K562 (cell line): ENCODE results near the gene CDH1. TPM values are rescaled to one million over a fixed set of nuclear protein-coding genes. Genes with fewer than 3 reads are reported as not detected.

Experiments used
- ATAC-seq: fragments of 200-7000 bp; cut with Tn5 transposase; 3 replicates; pipeline ENCODE4 v1.9.1; 2020; ENCODE audit warnings: moderate library complexity
- BruUV-seq: library from RNA; stranded (reverse); fragments of 400-500 nt; replicated peaks from 2 replicates; lab custom pipeline; 2021; lab: Mats Ljungman, UMichigan
- CTCF ChIA-PET: fragments of 300-600 bp; formaldehyde crosslinking; extraction: SDS; loops from one replicate; lab custom pipeline; 2021; ENCODE audit warnings: low intra/inter-chr PET ratio; lab: Yijun Ruan, JAX
- POLR2A ChIA-PET: fragments of 300-600, 350-650 bp; sonication (Branson Sonifier 250); formaldehyde crosslinking; extraction: SDS; loops from one replicate; lab custom pipeline; 2021; ENCODE audit warnings: antibody characterized with exemption, inconsistent platforms; lab: Yijun Ruan, JAX
- DNase-seq, 4 experiments: peaks; one replicate each; pipeline versions ENCODE4 v3.0.0 to v3.0.0-alpha.2; 2011 to 2018; ENCODE audit warnings: low spot score in 3 of 4, mixed read lengths in 3 of 4; ENCODE audit errors: extremely low read depth in 1 of 4
- FAIRE-seq: peaks from 2 replicates; lab custom pipeline; 2011; peaks lifted over from hg19 to GRCh38; lab: Jason Lieb, UNC
- H2AFZ ChIP-seq: 2 replicates; pipeline ENCODE4 v1.6.0; 2011; ENCODE audit warnings: low read depth, low read length, control low read depth, inconsistent platforms
- H3K27ac ChIP-seq: fragments of 200-600 bp; 3 replicates; pipeline ENCODE4 v1.8.0; 2011; ENCODE audit warnings: low read depth, mild to moderate bottlenecking, control low read depth, inconsistent platforms, low read length, moderate library complexity, mixed read lengths; ENCODE audit errors: extremely low read depth
- H3K27me3 ChIP-seq, 2 experiments: fragments of 300-600 bp in 1 of 2; 2 replicates in 1 of 2; 3 replicates in 1 of 2; pipeline versions ENCODE4 v1.6.0 to v1.8.0; 2011; ENCODE audit warnings: inconsistent platforms in 2 of 2, low read length in 2 of 2, mild to moderate bottlenecking in 1 of 2, mixed read lengths in 1 of 2, moderate library complexity in 1 of 2; ENCODE audit not compliant: control insufficient read depth in 2 of 2, insufficient read depth in 2 of 2
- H3K36me3 ChIP-seq: fragments of 300-600 bp; 3 replicates; pipeline ENCODE4 v1.8.0; 2011; ENCODE audit warnings: mild to moderate bottlenecking, low read length, inconsistent platforms; ENCODE audit not compliant: control insufficient read depth, insufficient read depth
- H3K4me1 ChIP-seq, 2 experiments: fragments of 200-600 bp in 1 of 2; replicated peaks in 1 of 2; 2 replicates in 1 of 2; 3 replicates in 1 of 2; pipeline versions ENCODE4 v1.5.1 to v1.8.0; 2011; ENCODE audit warnings: inconsistent platforms in 2 of 2, low read length in 2 of 2, mild to moderate bottlenecking in 1 of 2, mixed read lengths in 1 of 2, moderate library complexity in 1 of 2; ENCODE audit not compliant: control insufficient read depth in 2 of 2, insufficient read depth in 2 of 2
- H3K4me2 ChIP-seq: 2 replicates; pipeline ENCODE4 v1.6.1; 2011; ENCODE audit warnings: low read length, control low read depth, inconsistent platforms, mixed read lengths; ENCODE audit not compliant: insufficient read depth
- H3K4me3 ChIP-seq: fragments of 200-600 bp; sonication (generic), shearing (Covaris generic); 2 replicates; pipeline ENCODE4 v1.5.1; 2016; ENCODE audit warnings: control low read depth, inconsistent platforms
- H3K79me2 ChIP-seq: fragments of 200-600 bp; 3 replicates; pipeline ENCODE4 v1.8.0; 2011; ENCODE audit warnings: low read length, inconsistent platforms; ENCODE audit not compliant: control insufficient read depth, insufficient read depth
- H3K9ac ChIP-seq, 2 experiments: 2 replicates each; pipeline versions ENCODE4 v1.6.0 to v1.6.1; 2011; ENCODE audit warnings: low read depth in 2 of 2, low read length in 2 of 2, control low read depth in 1 of 2, inconsistent platforms in 1 of 2, mild to moderate bottlenecking in 1 of 2, mixed read lengths in 1 of 2; ENCODE audit not compliant: insufficient read depth in 1 of 2
- H3K9me1 ChIP-seq: one replicate; pipeline ENCODE4 v1.6.0; 2011; ENCODE audit warnings: inconsistent platforms, mild to moderate bottlenecking, low read length, moderate library complexity; ENCODE audit not compliant: control insufficient read depth, insufficient read depth
- H3K9me3 ChIP-seq: replicated peaks from 2 replicates; pipeline ENCODE4 v1.5.1; 2011; ENCODE audit warnings: low read depth, low read length, inconsistent platforms; ENCODE audit not compliant: control insufficient read depth, insufficient read depth
- H4K20me1 ChIP-seq: replicated peaks from 2 replicates; pipeline ENCODE4 v1.6.1; 2011; ENCODE audit warnings: low read length, inconsistent platforms, mixed read lengths; ENCODE audit not compliant: control insufficient read depth, insufficient read depth
- ARID1B ChIP-seq: fragments of 450-650 bp; IDR thresholded peaks from 2 replicates; pipeline ENCODE4 v1.6.1; 2016; ENCODE audit warnings: antibody characterized with exemption, mild to moderate bottlenecking, inconsistent platforms
- CBFA2T2 ChIP-seq: fragments of 450-650 bp; conservative IDR thresholded peaks from 2 replicates; pipeline ENCODE4 v1.6.1; 2017; ENCODE audit warnings: mild to moderate bottlenecking
- CBFA2T3 ChIP-seq: fragments of 450-650 bp; IDR thresholded peaks from 2 replicates; pipeline ENCODE4 v1.6.1; 2017
- DACH1 ChIP-seq: fragments of 450-650 bp; IDR thresholded peaks from 2 replicates; pipeline ENCODE4 v1.6.1; 2018; ENCODE audit not compliant: partially characterized antibody
- HMG20A ChIP-seq: fragments of 450-650 bp; formaldehyde crosslinking; conservative IDR thresholded peaks from 2 replicates; pipeline ENCODE4 v1.4.0; 2020; ENCODE audit warnings: mild to moderate bottlenecking, mixed read lengths
- PHF8 ChIP-seq: fragments of 200-600 bp; sonication (generic); IDR thresholded peaks from 2 replicates; pipeline ENCODE4 v1.6.1; 2012; ENCODE audit warnings: mixed run types, mild to moderate bottlenecking, inconsistent platforms, low read length, moderate library complexity, borderline replicate concordance
- SOX6 ChIP-seq: fragments of 450-650 bp; IDR thresholded peaks from 2 replicates; pipeline ENCODE4 v1.6.1; 2014; ENCODE audit warnings: mild to moderate bottlenecking
- TAL1 ChIP-seq: fragments of 450-650 bp; IDR thresholded peaks from 2 replicates; pipeline ENCODE4 v1.6.1; 2016; ENCODE audit warnings: mild to moderate bottlenecking
- TCF3 ChIP-seq: sonication (generic); formaldehyde crosslinking; IDR thresholded peaks from 2 replicates; pipeline ENCODE4 v1.4.0; 2020; ENCODE audit warnings: mild to moderate bottlenecking, missing genetic modification reagents
- ZFP1 ChIP-seq: fragments of 450-650 bp; formaldehyde crosslinking; IDR thresholded peaks from 2 replicates; pipeline ENCODE4 v1.4.0; 2020; ENCODE audit warnings: mild to moderate bottlenecking, mixed read lengths
- ZNF444 ChIP-seq: fragments of 250-450 bp; sonication (Bioruptor Pico); IDR thresholded peaks from 2 replicates; pipeline ENCODE4 v1.4.0; 2020; ENCODE audit warnings: mild to moderate bottlenecking, moderate library complexity
- WGBS: fragments of 100-300 bp; shearing (Covaris generic); methylation state at CpG from one replicate; pipeline ENCODE4 v1.1.6; 2016; ENCODE audit warnings: low coverage, mixed read lengths; ENCODE audit not compliant: insufficient coverage; ENCODE audit errors: missing lambda C conversion rate; 5-methylcytosine and 5-hydroxymethylcytosine counted together
- in situ Hi-C: fragments of 300-500 bp; cut with MboI; formaldehyde crosslinking; loops from 4 replicates; pipeline ENCODE4 v1.15.0; 2018; ENCODE audit warnings: inconsistent platforms, mixed read lengths
- intact Hi-C: fragments of 100-400 bp; cut with micrococcal nuclease; formaldehyde crosslinking; loops from 2 replicates; pipeline ENCODE4 v1.14.2; 2022
- polyA plus RNA-seq, 8 experiments: library from polyadenylated mRNA; depleted of rRNA in 4 of 8; stranded (reverse) in 5 of 8; unstranded in 3 of 8; fragments of >200 nt; fragmentation: Nextera tagmentation in 2 of 8; fragmentation: Illumina TruSeq in 1 of 8; extraction: Ambion mirVana in 2 of 8; extraction: Trizol in 1 of 8; gene quantifications; 2 replicates each; pipeline versions ENCODE4 v1.2.1 to v1.2.3, GENCODE V29; 2011 to 2014; ENCODE audit warnings: inconsistent platforms in 1 of 8, missing spikeins in 1 of 8
- total RNA-seq, 7 experiments: library from RNA; depleted of rRNA in 6 of 7; stranded (reverse); fragments of >200 nt in 6 of 7; fragmentation: Illumina TruSeq in 2 of 7; extraction: Trizol in 2 of 7; gene quantifications; 2 replicates each; pipeline versions ENCODE4 v1.2.1 to v1.2.3, GENCODE V29; 2011 to 2021; ENCODE audit warnings: low replicate concordance in 1 of 7
- TF ChIP-seq, protein P1 (sequence below): sonication (generic); IDR thresholded peaks from 2 replicates; pipeline ENCODE4 v1.6.1; 2016
- TF ChIP-seq, protein P2 (sequence below): sonication (generic); formaldehyde crosslinking; IDR thresholded peaks from 2 replicates; pipeline ENCODE4 v1.8.1; 2023; ENCODE audit warnings: mild to moderate bottlenecking, missing genetic modification reagents, moderate library complexity
- TF ChIP-seq, protein P3 (sequence below): sonication (generic); formaldehyde crosslinking; IDR thresholded peaks from 2 replicates; pipeline ENCODE4 v1.8.0; 2022; ENCODE audit warnings: missing genetic modification reagents, mild to moderate bottlenecking, borderline replicate concordance

The CDH1 gene
- total and polyA plus RNA-seq, 9 of the 15 experiments (the other 6 are each of a cell fraction or from before 2014, with no cell fraction given), result 0.01 to 0.69 TPM; not detected in 7

DNA sequence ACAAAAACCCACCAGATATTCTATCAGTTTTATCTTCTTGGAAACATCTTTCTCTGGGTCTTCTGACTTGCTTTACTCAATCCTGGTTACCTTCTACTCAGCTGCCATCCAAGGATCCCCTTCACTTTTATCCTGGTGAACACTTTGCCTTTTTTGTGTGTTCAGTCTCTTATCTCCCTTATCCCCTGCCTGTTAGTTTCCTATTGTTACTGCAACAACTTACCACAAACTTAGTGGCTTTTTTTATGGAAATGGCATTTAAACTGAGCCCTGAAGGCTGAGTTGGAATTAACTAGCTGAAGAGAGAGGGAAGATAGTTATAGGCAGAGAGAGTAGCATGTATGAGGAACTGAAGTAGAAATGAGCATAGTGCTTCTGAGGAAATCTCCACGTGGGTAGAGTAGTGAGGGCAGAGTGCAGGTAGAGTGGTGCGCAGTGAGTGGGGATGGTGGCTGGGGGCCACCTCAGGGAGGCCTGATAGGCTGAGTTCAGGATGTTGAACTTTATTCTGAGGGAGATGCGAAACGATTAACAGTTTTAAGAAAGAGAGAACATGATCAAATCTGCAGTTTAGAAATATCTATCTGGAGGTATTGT, 132.5 kb downstream of the CDH1 start:
- H3K9ac ChIP-seq, result no peak overlapping the region
- peaks cover 0 to 2% of the 10 kb centered on the region in 2 experiments; a peak in 1 of 5 replicates for H3K4me1 ChIP-seq
- ATAC-seq (no peak), DNase-seq (no peak), FAIRE-seq (no peak)
- intact Hi-C loops (no loop called here), in situ Hi-C loops (no loop called here)
- no peak overlapping the region for H2AFZ ChIP-seq
- ChIA-PET CTCF (no interaction called here), POLR2A (interaction anchor here (0.8 to 1.2 kb wide), 2 partner anchors 22 to 72 kb away, joined by 3 to 4 read pairs; no protein-coding TSS in a partner anchor)
- H3K27me3 ChIP-seq, result no peaks in the 10 kb centered on the region
- WGBS, result 63% methylated on average over 4 of the region's 4 CpGs
- no peak overlapping the region for H3K4me2 ChIP-seq
- no TSS peak for BruUV-seq
- H3K27ac ChIP-seq, result no peak overlapping the region
- no peak overlapping the region for H3K4me3 ChIP-seq
- H3K9me3 ChIP-seq, result no peaks in the 10 kb centered on the region
- H3K79me2 ChIP-seq, result no peaks in the 10 kb centered on the region
- H4K20me1 ChIP-seq, result no peaks in the 10 kb centered on the region
- H3K9me1 ChIP-seq, result no peaks in the 10 kb centered on the region
- peaks cover 2% of the 10 kb centered on the region; the same call in 2 of the 3 replicates for H3K36me3 ChIP-seq
- peak; percentile 34; the same call in 1 of the 2 replicates for TF ChIP-seq SOX6
- TF ChIP-seq PHF8, result no peak
- TF ChIP-seq, protein P1, sequence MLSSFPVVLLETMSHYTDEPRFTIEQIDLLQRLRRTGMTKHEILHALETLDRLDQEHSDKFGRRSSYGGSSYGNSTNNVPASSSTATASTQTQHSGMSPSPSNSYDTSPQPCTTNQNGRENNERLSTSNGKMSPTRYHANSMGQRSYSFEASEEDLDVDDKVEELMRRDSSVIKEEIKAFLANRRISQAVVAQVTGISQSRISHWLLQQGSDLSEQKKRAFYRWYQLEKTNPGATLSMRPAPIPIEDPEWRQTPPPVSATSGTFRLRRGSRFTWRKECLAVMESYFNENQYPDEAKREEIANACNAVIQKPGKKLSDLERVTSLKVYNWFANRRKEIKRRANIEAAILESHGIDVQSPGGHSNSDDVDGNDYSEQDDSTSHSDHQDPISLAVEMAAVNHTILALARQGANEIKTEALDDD, result peak; percentile 87
- no peak for TF ChIP-seq ZNF444 (CRISPR knock-in tag)
- TF ChIP-seq, protein P2, sequence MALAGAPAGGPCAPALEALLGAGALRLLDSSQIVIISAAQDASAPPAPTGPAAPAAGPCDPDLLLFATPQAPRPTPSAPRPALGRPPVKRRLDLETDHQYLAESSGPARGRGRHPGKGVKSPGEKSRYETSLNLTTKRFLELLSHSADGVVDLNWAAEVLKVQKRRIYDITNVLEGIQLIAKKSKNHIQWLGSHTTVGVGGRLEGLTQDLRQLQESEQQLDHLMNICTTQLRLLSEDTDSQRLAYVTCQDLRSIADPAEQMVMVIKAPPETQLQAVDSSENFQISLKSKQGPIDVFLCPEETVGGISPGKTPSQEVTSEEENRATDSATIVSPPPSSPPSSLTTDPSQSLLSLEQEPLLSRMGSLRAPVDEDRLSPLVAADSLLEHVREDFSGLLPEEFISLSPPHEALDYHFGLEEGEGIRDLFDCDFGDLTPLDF (CRISPR knock-in tag), result no peak
- peak; percentile 63 for TF ChIP-seq CBFA2T3
- TF ChIP-seq TCF3 (CRISPR knock-in tag), result peak; percentile 44; the same call in 1 of the 2 replicates
- peak; percentile 41 for TF ChIP-seq TAL1
- no peak for TF ChIP-seq DACH1
- TF ChIP-seq HMG20A (CRISPR knock-in tag), result no peak
- TF ChIP-seq CBFA2T2, result peak; percentile 22; the same call in 1 of the 2 replicates
- peak; percentile 66; the same call in 1 of the 2 replicates for TF ChIP-seq ZFP1 (CRISPR knock-in tag)
- TF ChIP-seq, protein P3, sequence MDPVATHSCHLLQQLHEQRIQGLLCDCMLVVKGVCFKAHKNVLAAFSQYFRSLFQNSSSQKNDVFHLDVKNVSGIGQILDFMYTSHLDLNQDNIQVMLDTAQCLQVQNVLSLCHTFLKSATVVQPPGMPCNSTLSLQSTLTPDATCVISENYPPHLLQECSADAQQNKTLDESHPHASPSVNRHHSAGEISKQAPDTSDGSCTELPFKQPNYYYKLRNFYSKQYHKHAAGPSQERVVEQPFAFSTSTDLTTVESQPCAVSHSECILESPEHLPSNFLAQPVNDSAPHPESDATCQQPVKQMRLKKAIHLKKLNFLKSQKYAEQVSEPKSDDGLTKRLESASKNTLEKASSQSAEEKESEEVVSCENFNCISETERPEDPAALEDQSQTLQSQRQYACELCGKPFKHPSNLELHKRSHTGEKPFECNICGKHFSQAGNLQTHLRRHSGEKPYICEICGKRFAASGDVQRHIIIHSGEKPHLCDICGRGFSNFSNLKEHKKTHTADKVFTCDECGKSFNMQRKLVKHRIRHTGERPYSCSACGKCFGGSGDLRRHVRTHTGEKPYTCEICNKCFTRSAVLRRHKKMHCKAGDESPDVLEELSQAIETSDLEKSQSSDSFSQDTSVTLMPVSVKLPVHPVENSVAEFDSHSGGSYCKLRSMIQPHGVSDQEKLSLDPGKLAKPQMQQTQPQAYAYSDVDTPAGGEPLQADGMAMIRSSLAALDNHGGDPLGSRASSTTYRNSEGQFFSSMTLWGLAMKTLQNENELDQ (CRISPR knock-in tag), result no peak
- 0 out of 2 replicates have a peak, but pooled peaks have one; percentile 19 for TF ChIP-seq ARID1B
